ENCODE data around the gene LRRC23.

GRCh38 chr12:6961278-6961694 lies 56.7 kb downstream of the LRRC23 start:
- TF ChIP-seq POLR2A (IDR thresholded peaks at IDR 0.05) (peak in 1 of 2 donors; percentile 60), CTCF (IDR thresholded peaks at IDR 0.05) (no peak)

Measured in adrenal gland (tissue), 5 donors.